Testis (tissue), 3 donors: ENCODE data around the gene NDUFAF3. TPM values are rescaled to one million over a fixed set of nuclear protein-coding genes. Genes with fewer than 3 reads are reported as not detected.

ENCODE experiments used
- DNase-seq: peaks from one replicate; pipeline ENCODE4 v3.0.0-alpha.2; 2019
- H3K27ac ChIP-seq, 2 donors: fragments of 200-600 bp; sonication (generic); one replicate each; pipeline ENCODE4 v1.5.1; 2019
- H3K27me3 ChIP-seq: fragments of 200-600 bp; sonication (generic); one replicate; pipeline ENCODE4 v1.5.1; 2019
- H3K36me3 ChIP-seq: fragments of 200-600 bp; sonication (generic); one replicate; pipeline ENCODE4 v1.5.1; 2017; ENCODE audit warnings: low read depth; ENCODE audit errors: missing control alignments
- H3K4me1 ChIP-seq: fragments of 200-600 bp; sonication (generic); one replicate; pipeline ENCODE4 v1.5.1; 2019
- H3K4me3 ChIP-seq, 2 donors: fragments of 200-600 bp; sonication (generic); one replicate each; pipeline ENCODE4 v1.5.1; 2017 to 2019
- H3K9me3 ChIP-seq: fragments of 200-600 bp; sonication (generic); one replicate; pipeline ENCODE4 v1.5.1; 2017
- POLR2A ChIP-seq: fragments of 450-650 bp; IDR thresholded peaks from one replicate; pipeline ENCODE4 v1.6.1; 2017; ENCODE audit warnings: antibody characterized with exemption, mild to moderate bottlenecking, moderate library complexity
- WGBS, 2 donors: methylation state at CpG; one replicate each; pipeline ENCODE4 v1.1.5; 2018; 5-methylcytosine and 5-hydroxymethylcytosine counted together
- intact Hi-C: fragments of 100-400 bp; cut with DNase I; formaldehyde crosslinking; loops from one replicate; pipeline ENCODE4 v1.15.1; 2023; ENCODE audit warnings: low total_unique reads
- polyA plus RNA-seq: library from polyadenylated mRNA; stranded (reverse); fragments of 350-450 nt; fragmentation: Illumina TruSeq; extraction: RNeasy Lipid Tissue Mini Kit (QIAGEN cat#74804); gene quantifications from one replicate; pipeline ENCODE4 v1.2.3, GENCODE V29; 2014; ENCODE audit warnings: low read depth, low replicate concordance; ENCODE audit not compliant: insufficient read depth
- total RNA-seq, 2 donors: library from RNA; depleted of rRNA; stranded (reverse); fragments of >200 nt; gene quantifications; one replicate each; pipeline ENCODE4 v1.2.3, GENCODE V29; 2016
- TF ChIP-seq, protein P1 (sequence below), 3 experiments: fragments of 450-650 bp in 2 of 3; fragments of 200-600 bp in 1 of 3; sonication (generic) in 1 of 3; IDR thresholded peaks; one replicate each; pipeline ENCODE4 v1.5.1; 2016 to 2019; ENCODE audit warnings: antibody characterized with exemption in 3 of 3, mild to moderate bottlenecking in 2 of 3, moderate library complexity in 1 of 3

NDUFAF3 gene
- total and polyA plus RNA-seq, 3 donors from 2014 or later = 324 to 544 (median 416) TPM

DNA sequence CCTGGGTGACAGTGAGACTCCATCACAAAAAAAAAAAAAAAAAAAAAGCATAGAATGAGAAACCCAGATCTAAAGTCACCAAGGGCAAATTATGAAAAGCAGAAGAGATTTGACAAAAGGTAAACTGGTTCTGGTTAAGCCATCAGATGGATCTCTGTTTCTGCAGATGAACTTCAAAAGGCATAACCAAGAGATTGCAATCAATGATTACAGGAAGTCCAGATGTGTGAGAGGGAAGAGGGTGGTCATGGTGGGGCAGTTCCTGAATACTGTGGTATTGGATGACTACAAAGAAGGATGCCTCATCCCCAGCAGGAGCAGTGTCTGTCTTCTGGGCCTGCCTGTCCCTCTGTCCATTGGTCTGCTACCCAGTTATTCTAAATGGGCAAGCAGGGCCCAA, 28.1 kb upstream of the NDUFAF3 start:
- intact Hi-C loops = no loop called here
- H3K36me3 ChIP-seq = no peaks in the 10 kb centered on the region
- H3K4me3 ChIP-seq = no peak overlapping the region
- H3K9me3 ChIP-seq = no peaks in the 10 kb centered on the region
- H3K4me1 ChIP-seq = peaks cover 20% of the 10 kb centered on the region
- no peaks in the 10 kb centered on the region for H3K27me3 ChIP-seq
- DNase-seq = no peak
- no peak overlapping the region for H3K27ac ChIP-seq
- TF ChIP-seq POLR2A = no peak
- TF ChIP-seq, protein P1, sequence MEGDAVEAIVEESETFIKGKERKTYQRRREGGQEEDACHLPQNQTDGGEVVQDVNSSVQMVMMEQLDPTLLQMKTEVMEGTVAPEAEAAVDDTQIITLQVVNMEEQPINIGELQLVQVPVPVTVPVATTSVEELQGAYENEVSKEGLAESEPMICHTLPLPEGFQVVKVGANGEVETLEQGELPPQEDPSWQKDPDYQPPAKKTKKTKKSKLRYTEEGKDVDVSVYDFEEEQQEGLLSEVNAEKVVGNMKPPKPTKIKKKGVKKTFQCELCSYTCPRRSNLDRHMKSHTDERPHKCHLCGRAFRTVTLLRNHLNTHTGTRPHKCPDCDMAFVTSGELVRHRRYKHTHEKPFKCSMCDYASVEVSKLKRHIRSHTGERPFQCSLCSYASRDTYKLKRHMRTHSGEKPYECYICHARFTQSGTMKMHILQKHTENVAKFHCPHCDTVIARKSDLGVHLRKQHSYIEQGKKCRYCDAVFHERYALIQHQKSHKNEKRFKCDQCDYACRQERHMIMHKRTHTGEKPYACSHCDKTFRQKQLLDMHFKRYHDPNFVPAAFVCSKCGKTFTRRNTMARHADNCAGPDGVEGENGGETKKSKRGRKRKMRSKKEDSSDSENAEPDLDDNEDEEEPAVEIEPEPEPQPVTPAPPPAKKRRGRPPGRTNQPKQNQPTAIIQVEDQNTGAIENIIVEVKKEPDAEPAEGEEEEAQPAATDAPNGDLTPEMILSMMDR (IDR thresholded peaks at IDR 0.05) = no peak

DNA sequence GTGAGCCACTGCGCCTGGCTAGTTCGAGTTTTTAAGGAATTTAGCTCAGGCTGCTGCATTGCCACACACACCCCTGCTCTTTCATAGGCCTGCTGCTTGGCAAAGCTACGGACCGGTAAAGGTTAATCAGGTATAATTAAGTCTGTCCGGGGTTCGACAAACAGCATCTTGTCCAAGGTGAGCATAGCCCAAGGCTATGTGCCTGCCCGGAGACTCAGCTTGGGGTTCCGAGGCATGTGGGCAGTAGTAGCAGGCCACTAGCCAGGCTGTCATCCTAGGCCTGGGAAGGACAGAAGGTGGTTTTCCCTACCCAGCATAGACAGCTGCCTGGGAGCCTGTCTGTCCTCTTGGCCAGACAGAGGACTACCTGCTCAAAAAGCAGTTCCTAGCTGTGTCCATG, 25.3 kb upstream of the NDUFAF3 start:
- no peak overlapping the region for H3K27ac ChIP-seq
- no peak for DNase-seq
- WGBS, 2 donors = 92 to 94% methylated on average over 6 to 8 of the region's 8 CpGs
- no peak overlapping the region for H3K4me3 ChIP-seq
- H3K36me3 ChIP-seq = no peaks in the 10 kb centered on the region
- H3K4me1 ChIP-seq = peaks cover 5% of the 10 kb centered on the region
- intact Hi-C loops = no loop called here
- no peaks in the 10 kb centered on the region for H3K27me3 ChIP-seq
- no peaks in the 10 kb centered on the region for H3K9me3 ChIP-seq
- no peak for TF ChIP-seq POLR2A
- TF ChIP-seq, protein P1 (IDR thresholded peaks at IDR 0.05) = no peak

DNA sequence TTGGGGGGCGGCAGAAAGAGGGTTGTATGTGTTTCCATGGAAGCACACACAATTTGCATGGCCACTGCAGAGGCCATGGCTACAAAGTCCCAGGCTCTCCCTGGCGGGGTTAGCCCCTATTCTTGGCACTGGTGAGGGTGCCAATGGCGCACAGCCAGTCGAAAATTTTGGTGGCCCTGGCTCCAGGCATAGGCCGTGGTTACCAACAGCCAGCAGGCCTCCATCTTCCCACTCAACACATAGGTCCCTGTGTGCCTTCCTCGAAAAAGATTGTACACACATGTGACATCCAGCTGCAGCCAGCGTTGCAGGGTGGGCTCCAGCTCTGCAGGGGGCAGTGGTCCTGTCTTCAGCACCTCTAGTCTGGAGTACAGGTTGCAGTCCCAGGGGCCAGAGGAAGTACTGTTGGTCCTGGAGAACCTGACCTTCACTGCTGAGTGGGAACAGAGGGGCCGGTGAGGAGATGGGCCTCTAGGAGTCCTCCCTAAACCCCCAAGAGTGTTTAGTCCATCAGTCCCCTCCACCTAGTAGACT, 24.8 kb upstream of the NDUFAF3 start:
- H3K4me1 ChIP-seq = no peaks in the 10 kb centered on the region
- intact Hi-C loops = no loop called here
- DNase-seq = no peak
- WGBS, 2 donors = 77 to 100% methylated on average over 3 to 8 of the region's 8 CpGs
- no peaks in the 10 kb centered on the region for H3K36me3 ChIP-seq
- H3K27ac ChIP-seq = no peak overlapping the region
- no peaks in the 10 kb centered on the region for H3K27me3 ChIP-seq
- no peak overlapping the region for H3K4me3 ChIP-seq
- TF ChIP-seq POLR2A = no peak
- TF ChIP-seq, protein P1 (IDR thresholded peaks at IDR 0.05) = no peak
- H3K9me3 ChIP-seq = no peaks in the 10 kb centered on the region

DNA sequence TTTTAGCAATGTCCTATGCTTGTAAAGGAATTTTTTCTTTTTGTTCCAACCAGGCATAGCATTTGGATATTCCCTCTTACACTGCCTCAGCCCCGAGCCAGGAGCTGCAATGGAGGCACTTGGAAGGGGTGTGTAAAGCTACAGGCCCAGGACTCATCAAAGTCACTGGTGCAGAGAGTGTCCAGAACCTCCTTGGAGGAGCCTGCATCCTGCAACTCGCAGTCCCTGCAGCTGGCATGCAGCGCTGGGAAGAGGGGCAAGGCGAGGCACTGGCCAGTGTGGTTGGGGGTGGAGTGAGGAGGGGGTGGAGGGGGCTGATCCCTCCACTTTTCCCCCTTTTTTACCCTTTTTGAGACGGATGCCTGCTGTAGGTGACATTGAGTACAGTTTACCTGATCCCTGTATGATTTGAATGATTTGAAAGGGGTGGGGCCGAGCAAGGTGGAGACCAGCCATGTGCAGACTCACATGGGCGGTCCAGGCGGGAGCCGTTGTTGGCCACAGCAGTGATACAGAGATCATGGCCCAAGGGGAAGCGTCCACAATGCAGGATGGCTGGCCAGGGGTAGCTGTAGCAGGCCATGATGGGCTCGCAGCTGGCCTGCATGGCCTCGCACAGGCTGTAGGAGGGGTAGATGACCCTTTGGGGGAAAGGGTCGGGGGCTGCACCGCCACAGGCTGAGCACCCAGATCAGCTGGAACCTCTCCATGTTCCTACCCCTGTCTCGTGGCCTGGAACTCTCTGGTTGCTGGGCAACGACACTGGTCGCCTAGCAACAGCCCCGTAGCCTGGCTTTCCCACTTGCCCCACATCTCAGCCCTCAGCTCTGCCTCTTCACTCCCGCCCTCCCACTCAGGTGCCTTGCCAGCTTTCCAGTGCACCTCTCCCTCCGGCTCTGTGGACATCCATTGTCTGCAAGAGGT, 23.9 kb upstream of the NDUFAF3 start:
- no peak overlapping the region for H3K27ac ChIP-seq
- 83 to 84% methylated on average over 20 of the region's 20 CpGs for WGBS, 2 donors

More for the DNA sequence above, 23.9 kb upstream of the NDUFAF3 start:
- Histone ChIP-seq H3K27me3 (no peaks in the 10 kb centered on the region), H3K36me3 (no peaks in the 10 kb centered on the region), H3K4me3 (no peak overlapping the region), H3K4me1 (no peaks in the 10 kb centered on the region), H3K9me3 (no peaks in the 10 kb centered on the region)
- intact Hi-C loops = no loop called here
- TF ChIP-seq POLR2A = no peak
- TF ChIP-seq, protein P1 (IDR thresholded peaks at IDR 0.05) = no peak
- DNase-seq = no peak
